Activated naive CD4-positive, alpha-beta T cell treated with anti-CD3 and anti-CD28 coated beads, Interleukin-2, amount 50 U/mL, for 72 hours (primary cell): ENCODE results near the gene TMEM141. TPM values are rescaled to one million over a fixed set of nuclear protein-coding genes. Genes with fewer than 3 reads are reported as not detected.
"Not testable (repeated sequence)": the region's sequence is repeated elsewhere in the genome, so short reads cannot be mapped to it uniquely, and the experiment has no call there.

Source experiments
- ATAC-seq, 2 donors: fragments of 150-1000 bp; cut with Tn5 transposase; 2 replicates each; pipeline ENCODE4 v1.10.0; 2021; ENCODE audit warnings: mild to moderate bottlenecking in 2 of 2, moderate library complexity in 2 of 2
- DNase-seq, 2 donors: peaks; one replicate each; pipeline ENCODE4 v3.0.0; 2021 to 2022; ENCODE audit warnings: low spot score in 2 of 2
- H3K27ac Mint-ChIP-seq, 2 donors: one replicate each; pipeline ENCODE4 v1.8.0; 2022; ENCODE audit warnings: mild to moderate bottlenecking in 2 of 2, mixed read lengths in 2 of 2
- H3K36me3 Mint-ChIP-seq, 2 donors: one replicate each; pipeline ENCODE4 v1.8.0; 2022; ENCODE audit warnings: mixed read lengths in 2 of 2
- H3K9me3 Mint-ChIP-seq, 2 donors: one replicate each; pipeline ENCODE4 v1.8.0; 2022; ENCODE audit warnings: mixed read lengths in 2 of 2
- total RNA-seq, 2 donors: library from RNA; stranded (reverse); gene quantifications; one replicate each; pipeline ENCODE4 v1.2.3, GENCODE V29; 2022

The TMEM141 gene
- total RNA-seq, 2 donors from 2014 or later: 31.1 to 46.8 TPM

DNA sequence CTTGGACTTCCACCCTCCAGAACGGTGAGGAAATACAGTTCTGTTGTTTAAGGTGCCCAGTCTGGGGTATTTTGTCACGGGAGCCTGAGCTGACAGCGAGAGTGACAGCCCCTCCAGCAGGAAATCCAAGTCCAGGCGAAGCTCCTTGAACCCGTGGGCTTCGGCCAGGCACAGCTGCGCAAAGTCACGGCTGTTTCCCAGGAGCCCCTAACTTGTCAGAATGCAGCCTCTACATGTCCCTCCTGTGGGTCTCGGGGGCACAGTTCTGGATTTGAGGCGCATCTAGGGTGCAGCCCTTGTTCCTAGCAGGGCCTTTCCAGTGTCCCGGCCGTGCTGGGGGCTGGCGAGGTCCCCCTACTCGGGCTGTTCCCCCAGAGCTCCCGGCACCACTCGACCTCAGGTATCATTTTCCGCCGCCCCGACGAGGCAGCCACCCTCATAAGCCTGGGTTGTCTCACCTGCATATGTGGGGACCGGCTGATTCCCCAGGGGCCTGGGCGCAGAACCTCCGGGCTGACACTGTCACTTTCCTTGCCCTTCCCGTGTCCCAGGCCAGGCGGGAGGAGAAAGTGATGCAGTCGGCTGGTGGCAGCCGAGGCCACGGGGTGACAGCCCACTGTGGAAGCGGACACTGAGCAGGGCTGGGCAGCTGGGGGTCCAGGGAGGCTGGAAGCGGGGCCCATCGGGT lies 37.6 kb upstream of the TMEM141 start:
- Mint-ChIP-seq H3K9me3 (peaks cover 20 to 22% of the 10 kb centered on the region in 2 donors), H3K27ac (no peak overlapping the region), H3K36me3 (peaks cover 27 to 36% of the 10 kb centered on the region in 2 donors)
- no peak for ATAC-seq
- DNase-seq: no peak

DNA sequence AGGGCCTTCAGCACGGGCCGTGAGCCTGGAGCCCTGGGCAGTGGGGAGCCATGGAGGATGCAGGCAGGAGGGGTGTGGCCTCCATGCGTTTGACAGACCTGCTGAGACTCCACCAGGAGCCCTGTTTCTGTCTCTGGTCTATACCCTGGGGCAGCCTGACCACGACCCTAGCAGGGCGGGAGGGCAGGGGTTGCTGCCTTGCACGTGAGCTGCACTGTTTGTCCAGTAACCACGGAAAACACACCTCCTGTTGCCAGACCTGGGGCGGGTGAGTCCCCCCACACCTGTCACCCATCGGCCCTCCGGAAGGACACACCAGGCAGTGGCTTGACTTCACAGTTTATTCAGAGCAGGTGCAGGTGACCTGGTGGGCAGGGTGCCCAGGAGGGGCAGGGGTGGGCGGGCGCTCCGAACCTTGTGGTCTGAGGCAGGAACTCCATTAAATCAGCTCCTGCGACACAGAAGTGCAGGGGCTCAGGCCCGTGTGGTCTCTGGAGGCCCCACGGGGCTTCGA lies 37.0 kb upstream of the TMEM141 start:
- DNase-seq (no peak), ATAC-seq (no peak)
- Mint-ChIP-seq H3K9me3 (peaks cover 20 to 22% of the 10 kb centered on the region in 2 donors), H3K36me3 (peaks cover 27 to 36% of the 10 kb centered on the region in 2 donors), H3K27ac (no peak overlapping the region)

DNA sequence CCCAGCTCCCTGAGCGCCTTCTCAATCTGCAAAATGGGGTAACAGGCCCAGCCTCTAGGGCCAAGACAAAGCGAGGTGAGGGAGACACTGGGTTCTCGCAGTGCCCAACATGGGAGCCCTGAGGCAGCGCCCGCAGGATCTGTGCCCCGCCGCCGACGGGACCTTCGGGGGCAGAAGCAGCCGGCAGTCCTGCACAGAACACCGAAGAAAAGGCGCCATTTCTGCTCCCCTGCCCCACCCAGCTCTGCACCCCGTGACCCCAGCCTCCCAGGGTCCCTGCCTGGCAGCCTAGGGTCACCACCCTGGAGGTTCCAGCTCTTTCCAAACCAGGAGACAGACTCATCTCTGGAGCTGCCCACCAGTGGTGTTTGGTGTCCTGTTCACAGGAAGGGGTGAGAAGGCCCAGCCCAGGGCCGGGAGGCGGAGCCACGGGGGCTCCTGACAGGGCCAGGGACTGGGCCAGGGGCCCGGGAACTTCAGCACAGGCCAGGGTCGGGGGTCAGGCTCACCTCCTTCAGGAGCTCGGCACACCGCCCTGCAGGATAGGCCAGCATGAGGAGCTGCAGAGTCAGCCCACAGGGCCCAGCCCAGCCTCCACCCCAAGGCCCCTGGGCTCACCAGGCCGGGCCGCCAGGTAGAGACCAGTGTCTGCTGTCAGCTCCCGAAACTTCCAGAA lies 36.4 kb upstream of the TMEM141 start:
- DNase-seq (no peak), ATAC-seq (no peak)
- H3K9me3 Mint-ChIP-seq: peaks cover 20 to 22% of the 10 kb centered on the region in 2 donors
- peaks cover 27 to 36% of the 10 kb centered on the region in 2 donors for H3K36me3 Mint-ChIP-seq
- no peak overlapping the region for H3K27ac Mint-ChIP-seq

DNA sequence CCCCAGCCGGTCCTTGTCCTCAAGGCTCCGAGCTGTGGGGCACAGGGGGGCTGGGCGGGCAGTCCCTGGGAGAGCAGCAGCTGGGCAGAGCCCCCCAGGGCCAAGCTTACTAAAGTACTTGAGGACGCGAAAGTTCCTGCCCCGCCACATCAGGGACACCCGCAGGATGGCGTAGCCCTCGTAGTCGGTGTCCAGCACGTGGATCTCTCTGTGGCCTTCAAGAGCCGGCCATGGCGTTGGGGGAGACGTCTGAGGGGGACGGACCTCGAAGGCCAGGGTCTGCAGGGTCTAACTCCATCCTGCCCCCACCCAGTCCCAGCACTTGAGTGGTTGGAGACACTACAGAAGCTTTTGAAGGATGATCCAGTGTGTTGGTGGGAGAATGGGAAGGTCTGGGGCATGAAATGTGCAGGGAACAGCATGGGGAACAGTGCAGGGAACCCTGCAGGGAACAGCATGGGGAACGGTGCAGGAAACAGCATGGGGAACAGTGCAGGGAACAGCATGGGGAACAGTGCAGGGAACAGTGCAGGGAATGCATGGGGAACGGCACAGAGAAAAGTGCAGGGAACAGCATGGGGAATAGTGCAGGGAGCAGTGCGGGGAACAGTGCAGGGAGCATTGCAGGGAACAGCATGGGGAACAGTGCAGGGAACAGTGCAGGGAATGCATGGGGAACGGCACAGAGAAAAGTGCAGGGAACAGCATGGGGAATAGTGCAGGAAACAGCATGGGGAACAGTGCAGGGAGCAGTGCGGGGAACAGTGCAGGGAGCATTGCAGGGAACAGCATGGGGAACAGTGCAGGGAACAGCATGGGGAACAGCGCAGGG lies 35.6 kb upstream of the TMEM141 start:
- Mint-ChIP-seq H3K36me3 (peaks cover 27 to 34% of the 10 kb centered on the region in 2 donors), H3K9me3 (peaks cover 20 to 21% of the 10 kb centered on the region in 2 donors)
- not testable (repeated sequence) for ATAC-seq, DNase-seq, H3K27ac Mint-ChIP-seq

DNA sequence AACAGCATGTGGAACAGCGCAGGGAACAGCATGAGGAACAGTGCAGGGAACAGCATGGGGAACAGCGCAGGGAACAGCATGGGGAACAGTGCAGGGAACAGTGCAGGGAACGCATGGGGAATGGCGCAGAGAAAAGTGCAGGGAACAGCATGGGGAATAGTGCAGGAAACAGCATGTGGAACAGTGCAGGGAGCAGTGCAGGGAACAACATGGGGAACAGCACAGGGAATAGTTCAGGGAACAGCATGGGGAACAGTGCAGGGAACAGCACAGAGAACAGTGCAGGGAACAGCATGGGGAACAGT lies 35.1 kb upstream of the TMEM141 start:
- ATAC-seq: no peak
- Mint-ChIP-seq H3K27ac (no peak overlapping the region), H3K36me3 (peaks cover 27 to 29% of the 10 kb centered on the region in 2 donors), H3K9me3 (peaks cover 17 to 20% of the 10 kb centered on the region in 2 donors)
- no peak for DNase-seq

DNA sequence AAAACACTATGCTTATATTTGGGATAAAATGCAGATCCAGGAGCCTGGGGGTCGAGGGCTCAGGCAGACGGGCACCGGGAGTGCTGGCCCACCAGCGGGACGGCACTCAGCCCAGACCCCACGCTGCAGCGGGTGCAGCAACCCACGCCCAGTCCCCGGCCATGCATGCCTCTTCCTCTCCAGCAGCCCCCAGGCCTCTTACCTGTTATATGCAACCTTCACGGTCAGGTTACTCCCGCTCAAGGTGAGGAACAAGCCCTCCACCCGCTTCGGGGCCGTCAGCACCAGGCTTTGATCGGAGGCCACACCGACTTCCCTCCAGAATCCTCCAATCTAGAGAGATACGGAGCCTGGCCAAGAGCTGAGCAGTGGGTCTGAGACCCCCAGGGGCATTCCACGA lies 34.3 kb upstream of the TMEM141 start:
- ATAC-seq (no peak), DNase-seq (no peak)
- H3K27ac Mint-ChIP-seq: no peak overlapping the region
- peaks cover 23 to 25% of the 10 kb centered on the region in 2 donors for H3K36me3 Mint-ChIP-seq
- H3K9me3 Mint-ChIP-seq: peaks cover 14 to 16% of the 10 kb centered on the region in 2 donors

DNA sequence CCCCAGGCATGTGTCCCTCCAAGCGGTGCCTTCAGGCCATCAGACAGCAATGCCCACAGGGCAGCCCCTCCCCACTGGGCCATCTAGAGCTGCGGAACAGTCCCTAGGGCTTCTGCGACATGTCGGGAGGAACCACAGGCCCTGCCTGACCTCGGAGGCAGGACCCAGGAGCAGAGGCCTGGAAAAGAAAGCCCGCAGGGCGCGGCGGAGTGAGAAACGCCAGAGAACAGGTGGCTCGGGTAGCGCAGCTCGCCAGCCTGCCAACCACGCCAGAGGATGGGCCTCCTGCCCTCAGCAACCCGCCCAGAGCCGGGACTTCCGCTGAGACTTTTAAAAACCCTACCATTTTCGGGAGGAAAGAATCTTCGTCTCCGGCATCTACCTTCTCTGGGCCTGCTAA lies 33.8 kb upstream of the TMEM141 start:
- H3K27ac Mint-ChIP-seq: no peak overlapping the region
- peaks cover 11 to 13% of the 10 kb centered on the region in 2 donors for H3K9me3 Mint-ChIP-seq
- ATAC-seq: no peak
- H3K36me3 Mint-ChIP-seq: peaks cover 18 to 20% of the 10 kb centered on the region in 2 donors
- no peak for DNase-seq

DNA sequence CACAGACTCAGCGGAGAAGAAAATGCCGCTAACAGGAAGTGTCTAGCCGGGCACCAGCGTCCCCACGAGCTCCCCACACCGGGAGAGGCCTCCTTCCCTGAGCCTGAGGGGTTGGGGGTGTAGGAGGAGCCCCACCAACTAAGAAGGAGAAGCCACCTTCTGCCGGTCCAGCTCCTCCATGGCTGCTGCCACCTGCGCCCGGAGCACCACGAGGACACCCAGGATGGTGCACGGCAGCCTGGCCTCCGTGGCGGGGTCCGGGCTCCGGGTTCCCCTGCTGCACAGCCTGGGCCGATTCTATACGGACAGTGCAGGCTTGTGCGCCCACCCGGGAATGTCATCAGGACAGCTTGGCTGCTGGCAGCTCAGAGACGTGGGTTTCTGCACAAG lies 33.4 kb upstream of the TMEM141 start:
- H3K9me3 Mint-ChIP-seq: peaks cover 6 to 8% of the 10 kb centered on the region in 2 donors
- H3K36me3 Mint-ChIP-seq: peaks cover 14 to 16% of the 10 kb centered on the region in 2 donors
- no peak for DNase-seq
- no peak for ATAC-seq
- no peak overlapping the region for H3K27ac Mint-ChIP-seq

DNA sequence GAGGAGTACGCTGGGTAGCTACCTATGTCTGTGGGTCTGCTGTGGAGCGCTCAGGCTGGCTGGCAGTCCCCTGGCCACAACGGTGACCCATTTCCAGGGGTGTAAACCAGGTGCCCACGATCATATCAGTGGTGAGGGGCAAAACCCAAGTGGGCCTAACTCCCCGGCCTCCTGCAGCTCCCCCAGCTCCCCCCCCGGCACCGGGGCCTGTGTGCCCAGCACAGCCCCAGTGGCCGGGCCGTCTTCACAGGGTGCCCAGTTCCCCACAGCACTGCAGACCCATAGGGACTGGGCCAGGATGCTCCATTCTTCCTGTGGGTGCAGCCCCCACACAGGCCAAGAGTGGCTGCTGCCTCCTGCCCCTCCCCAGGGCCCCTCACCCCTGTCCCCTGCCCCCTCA lies 32.1 kb upstream of the TMEM141 start:
- H3K9me3 Mint-ChIP-seq: peaks cover 5 to 8% of the 10 kb centered on the region in 2 donors
- DNase-seq (no peak), ATAC-seq (no peak)
- no peak overlapping the region for H3K27ac Mint-ChIP-seq
- H3K36me3 Mint-ChIP-seq: peaks cover 11 to 13% of the 10 kb centered on the region in 2 donors

DNA sequence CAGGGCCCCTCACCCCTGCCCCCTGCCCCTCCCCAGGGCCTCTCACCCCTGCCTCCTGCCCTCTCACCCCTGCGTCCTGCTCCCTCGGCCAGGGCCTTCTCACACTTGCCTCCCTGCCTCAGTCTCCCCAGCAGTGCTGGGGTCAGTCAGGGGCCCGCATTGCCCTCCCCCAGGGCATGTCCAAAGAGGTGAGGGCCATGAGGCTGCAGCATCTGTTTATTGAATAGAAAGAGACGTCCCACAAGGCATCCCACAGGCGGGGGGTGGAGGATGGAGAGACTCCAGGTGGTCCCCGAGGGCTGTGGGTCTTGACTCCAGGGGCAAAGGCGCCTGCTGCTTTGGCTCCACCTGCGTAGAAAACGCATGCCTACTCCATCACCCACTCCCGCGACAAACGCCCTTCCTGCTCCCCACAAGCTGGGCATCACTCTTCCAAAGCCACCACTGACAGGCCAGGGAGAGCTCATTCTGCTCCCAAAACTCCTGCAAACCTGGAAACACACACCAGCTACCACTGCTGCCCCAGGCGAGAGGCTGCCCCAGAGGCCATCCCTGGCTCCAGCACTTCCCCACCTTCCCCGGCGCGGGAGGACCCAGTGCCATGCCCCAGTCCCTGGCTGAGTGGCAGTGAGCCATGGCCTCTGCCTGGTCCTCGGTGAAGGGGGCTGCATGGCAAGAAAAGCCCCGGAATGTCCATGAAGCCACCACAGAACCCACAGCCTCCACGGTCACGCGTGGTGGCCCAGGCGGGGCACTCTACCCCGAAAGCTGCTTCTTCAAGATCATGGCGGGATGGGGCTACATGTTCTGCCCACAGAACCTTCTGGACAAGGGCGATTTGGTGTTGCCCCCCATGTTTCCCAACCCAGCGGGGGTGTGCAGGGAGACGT lies 31.5 kb upstream of the TMEM141 start:
- no peak for DNase-seq
- no peak overlapping the region for H3K27ac Mint-ChIP-seq
- ATAC-seq: no peak
- H3K9me3 Mint-ChIP-seq: peaks cover 5 to 8% of the 10 kb centered on the region in 2 donors
- H3K36me3 Mint-ChIP-seq: peaks cover 11 to 13% of the 10 kb centered on the region in 2 donors

DNA sequence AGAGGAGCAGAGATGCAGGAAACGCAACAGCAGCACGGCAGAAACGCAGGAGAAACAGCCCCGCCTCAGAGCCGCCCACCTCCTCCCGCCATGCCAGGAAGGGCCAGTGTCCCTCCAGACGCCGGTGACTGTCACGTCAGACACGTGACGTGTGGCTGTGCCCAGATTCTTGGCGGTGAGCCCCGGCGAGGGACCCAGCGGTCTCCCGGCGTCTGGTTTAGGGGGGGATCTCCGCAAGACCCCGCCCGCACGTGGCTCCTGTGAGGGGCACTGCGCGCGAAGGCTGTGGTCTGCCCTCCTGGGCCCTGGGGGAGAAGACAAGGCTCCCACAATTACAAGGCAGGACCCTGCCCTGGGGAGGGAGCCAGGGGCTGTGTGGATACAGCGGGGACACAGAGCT lies 30.7 kb upstream of the TMEM141 start:
- DNase-seq: no peak
- Mint-ChIP-seq H3K9me3 (peaks cover 3 to 6% of the 10 kb centered on the region in 2 donors), H3K36me3 (peaks cover 10 to 11% of the 10 kb centered on the region in 2 donors), H3K27ac (no peak overlapping the region)
- ATAC-seq: peak in 1 of 2 donors; percentile 4

DNA sequence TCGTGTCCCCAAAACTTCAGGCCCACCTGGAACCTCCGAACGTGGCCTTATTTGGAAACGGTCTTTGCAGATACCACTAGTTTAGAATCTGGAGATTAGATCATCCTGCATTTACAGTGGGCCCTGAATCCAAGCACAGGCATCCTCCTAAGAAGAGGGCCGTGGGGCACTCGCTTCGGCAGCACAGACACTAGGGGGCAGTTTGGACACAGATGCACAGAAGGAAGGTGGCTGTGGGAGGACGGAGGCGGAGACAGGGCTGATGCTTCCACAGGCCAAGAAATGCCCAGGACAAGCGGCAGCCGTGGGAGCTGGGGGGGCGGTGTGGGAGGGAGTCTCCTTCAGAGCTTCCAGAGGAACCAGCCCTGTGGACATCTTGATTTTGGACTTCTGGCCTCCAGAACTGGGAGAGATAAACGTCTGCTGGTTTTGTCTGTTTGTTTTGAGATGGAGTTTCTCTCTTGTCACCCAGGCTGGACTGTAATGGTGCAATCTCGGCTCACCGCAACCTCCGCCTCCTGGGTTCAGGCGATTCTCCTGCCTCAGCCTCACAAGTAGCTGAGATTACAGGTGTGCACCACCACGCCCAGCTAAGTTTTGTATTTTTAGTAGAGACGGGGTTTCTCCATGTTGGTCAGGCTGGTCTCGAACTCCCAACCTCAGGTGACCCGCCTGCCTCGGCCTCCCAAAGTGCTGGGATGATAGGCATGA lies 30.2 kb upstream of the TMEM141 start:
- H3K27ac Mint-ChIP-seq, H3K9me3 Mint-ChIP-seq, DNase-seq, H3K36me3 Mint-ChIP-seq: not testable (repeated sequence)
- ATAC-seq: peak in 1 of 2 donors; percentile 36

DNA sequence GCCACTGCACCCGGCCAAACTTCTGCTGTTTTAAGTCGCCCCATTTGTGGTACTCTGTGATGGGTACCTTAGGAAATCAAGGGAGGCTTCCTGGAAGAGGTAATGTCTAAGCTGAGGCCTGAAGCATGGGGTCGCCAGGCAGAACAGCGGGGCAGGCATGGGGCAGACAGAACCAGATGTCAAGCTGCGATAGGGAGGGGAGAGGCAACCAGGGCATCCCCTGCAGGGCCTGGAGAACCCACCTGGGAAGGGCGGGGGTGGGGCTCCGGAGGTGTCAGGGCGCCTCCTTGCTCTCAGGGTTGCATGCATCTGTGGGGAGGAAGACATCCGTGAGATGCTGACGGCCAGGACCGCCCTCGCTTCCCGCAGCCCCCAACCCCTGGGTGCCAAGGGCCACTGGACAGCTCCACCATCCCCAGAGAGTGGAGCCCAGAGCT lies 29.6 kb upstream of the TMEM141 start:
- no peak for DNase-seq
- H3K36me3 Mint-ChIP-seq: no peaks in the 10 kb centered on the region
- H3K27ac Mint-ChIP-seq: no peak overlapping the region
- H3K9me3 Mint-ChIP-seq: no peaks in the 10 kb centered on the region
- no peak for ATAC-seq

DNA sequence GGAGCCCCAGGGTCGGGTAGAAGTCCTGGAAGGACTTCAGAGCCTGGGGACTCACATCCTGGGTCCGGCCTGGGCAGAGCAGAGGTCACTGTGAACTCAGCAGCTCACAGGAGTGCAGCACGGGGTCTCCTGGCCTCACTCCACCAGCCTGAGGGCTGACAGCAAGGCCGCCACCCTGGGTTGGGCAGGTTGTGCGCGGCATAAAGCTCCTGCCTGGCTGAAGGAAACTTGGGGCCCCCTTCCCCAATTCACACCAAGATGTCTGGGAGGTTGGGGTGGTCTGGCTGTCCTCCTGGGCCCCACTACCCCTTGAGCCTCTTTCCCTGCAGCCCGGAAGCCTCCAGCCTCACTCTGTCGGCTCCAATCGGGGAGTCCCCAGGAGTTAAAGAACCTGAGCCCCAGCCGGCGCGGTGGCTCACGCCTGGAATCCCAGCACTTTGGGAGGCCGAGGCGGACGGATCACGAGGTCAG lies 28.9 kb upstream of the TMEM141 start:
- Mint-ChIP-seq H3K27ac (no peak overlapping the region), H3K9me3 (no peaks in the 10 kb centered on the region), H3K36me3 (no peaks in the 10 kb centered on the region)
- ATAC-seq: no peak
- no peak for DNase-seq

DNA sequence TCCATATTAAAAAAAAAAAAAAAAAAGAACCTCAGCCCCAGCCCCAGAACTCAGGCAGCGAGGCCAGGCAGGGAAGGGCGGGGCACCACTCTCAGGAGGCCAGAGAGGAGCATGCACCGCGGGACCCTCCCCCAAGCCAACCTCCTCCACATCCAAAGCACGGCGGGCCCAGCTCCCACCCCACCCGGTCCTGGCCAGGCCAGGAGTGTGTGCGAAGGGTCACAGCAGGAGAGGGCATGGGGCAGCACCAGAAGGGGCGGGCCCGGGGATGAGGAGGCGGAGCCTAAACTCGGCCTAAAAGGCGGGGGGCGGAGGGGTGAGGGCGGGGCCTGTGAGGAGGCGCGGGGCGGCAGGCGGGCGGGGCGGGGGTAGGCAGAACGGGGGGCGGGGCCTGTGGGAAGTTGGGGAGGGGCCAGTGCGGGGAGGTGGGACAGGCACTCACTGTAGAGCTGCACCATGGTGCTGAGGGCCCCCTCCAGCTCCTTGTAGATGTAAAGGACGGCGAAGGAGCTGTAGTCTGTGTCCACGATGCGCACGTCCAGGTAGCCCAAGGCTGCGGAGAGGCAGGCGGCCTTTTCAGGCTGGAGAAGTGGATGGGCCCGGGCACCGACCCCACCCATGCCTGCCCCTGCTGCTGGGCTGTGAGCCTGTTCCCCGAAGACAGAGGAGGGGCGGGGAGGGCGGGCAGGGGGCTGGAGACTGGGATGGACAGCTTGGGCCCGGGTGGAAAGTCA lies 28.1 kb upstream of the TMEM141 start:
- Mint-ChIP-seq H3K9me3 (no peaks in the 10 kb centered on the region), H3K27ac (no peak overlapping the region), H3K36me3 (no peaks in the 10 kb centered on the region)
- ATAC-seq (peak in 1 of 2 donors; percentile 60), DNase-seq (peak in 1 of 2 donors; percentile 54)
